ENCODE results near the gene REPIN1. TPM values are rescaled to one million over a fixed set of nuclear protein-coding genes. Genes with fewer than 3 reads are reported as not detected.

The REPIN1 gene
- total RNA-seq, 4 donors from 2014 or later, result 28.9 to 75.4 (median 31.8) TPM

DNA sequence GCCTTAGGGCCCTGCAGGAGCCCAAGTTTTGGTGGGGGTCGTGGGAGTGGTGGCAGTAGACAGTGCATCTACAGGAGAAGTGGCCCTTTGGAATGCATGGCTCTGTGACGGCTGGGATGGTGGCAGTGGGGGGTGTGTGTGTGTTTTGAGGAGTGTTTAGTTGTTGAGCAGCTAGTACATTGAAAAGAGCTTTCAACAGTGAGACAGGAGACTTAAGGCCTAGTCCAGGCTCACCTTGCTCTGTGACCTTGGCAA is 37.6 kb downstream of the REPIN1 start:
- TF ChIP-seq, protein P1, sequence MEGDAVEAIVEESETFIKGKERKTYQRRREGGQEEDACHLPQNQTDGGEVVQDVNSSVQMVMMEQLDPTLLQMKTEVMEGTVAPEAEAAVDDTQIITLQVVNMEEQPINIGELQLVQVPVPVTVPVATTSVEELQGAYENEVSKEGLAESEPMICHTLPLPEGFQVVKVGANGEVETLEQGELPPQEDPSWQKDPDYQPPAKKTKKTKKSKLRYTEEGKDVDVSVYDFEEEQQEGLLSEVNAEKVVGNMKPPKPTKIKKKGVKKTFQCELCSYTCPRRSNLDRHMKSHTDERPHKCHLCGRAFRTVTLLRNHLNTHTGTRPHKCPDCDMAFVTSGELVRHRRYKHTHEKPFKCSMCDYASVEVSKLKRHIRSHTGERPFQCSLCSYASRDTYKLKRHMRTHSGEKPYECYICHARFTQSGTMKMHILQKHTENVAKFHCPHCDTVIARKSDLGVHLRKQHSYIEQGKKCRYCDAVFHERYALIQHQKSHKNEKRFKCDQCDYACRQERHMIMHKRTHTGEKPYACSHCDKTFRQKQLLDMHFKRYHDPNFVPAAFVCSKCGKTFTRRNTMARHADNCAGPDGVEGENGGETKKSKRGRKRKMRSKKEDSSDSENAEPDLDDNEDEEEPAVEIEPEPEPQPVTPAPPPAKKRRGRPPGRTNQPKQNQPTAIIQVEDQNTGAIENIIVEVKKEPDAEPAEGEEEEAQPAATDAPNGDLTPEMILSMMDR (IDR thresholded peaks at IDR 0.05; ENCODE audit: low read depth), result no peak

DNA sequence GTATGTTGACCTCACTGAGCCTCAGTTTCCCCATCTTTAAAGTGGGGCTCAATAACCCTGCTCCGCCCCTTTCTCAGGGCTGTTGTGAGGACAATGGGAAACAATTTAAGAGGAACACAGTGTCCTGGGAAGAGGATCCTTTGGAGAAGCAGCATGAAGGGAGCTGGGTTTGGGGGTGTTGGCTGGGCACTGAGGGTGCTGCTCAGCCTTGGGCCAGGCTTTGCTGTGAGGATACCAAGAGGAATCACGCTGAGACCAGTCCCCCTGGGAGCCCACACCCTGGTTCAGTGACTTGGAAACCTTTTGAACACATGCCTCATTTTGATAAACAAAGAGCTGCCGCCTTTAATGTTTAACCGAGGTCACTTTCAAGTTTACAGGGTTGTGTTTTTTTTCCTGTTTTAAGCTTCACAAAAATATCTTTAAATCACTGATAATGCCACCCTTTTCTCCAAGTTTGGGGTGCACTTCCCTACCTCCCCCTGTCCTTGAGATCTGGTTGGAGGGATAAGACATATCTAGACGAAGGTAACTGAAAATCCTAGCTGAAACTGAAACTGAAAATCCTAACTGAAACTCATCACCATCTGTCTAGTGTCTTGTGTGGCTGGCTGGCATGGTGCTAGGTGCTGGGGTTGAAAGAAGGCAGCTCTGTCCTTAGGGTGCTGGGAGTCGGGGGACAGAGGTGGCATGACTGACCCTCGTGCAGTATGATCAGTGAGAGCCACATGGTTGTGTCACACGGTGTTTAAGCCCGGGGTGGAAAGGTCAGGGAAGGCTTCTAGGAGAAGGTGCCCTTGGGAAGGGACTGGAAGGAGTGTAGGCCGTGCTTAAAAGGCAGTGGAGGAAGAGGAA is 38.2 kb downstream of the REPIN1 start:
- TF ChIP-seq, protein P1 (IDR thresholded peaks at IDR 0.05; ENCODE audit: low read depth), result no peak

DNA sequence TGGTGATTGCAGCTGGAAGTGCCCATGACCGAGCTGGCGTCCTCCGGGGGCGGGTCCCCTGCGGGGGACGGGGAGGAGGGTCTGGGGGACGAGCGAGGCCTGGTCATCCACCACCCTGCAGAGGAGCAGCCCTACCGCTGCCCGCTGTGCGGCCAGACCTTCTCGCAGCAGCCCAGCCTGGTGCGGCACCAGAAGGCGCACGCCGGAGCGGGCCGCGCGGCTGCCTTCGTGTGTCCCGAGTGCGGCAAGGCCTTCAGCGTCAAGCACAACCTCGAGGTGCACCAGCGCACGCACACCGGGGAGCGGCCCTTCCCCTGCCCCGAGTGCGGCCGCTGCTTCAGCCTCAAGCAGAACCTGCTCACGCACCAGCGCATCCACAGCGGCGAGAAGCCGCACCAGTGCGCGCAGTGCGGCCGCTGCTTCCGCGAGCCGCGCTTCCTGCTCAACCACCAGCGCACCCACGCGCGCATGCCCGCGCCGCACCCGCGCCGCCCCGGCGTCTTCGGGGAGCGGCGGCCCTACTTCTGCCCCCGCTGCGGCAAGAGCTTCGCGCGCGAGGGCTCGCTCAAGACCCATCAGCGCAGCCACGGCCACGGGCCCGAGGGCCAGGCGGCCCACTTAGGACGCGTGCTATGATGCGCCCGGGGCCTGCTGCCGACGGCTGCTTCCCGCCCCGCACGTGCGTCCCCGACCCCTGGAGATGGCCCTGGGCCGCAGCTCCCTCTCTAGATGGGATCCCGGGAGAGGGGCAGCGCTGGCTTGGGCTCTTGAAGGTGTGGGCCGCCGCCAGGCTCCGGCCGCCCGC is 39.2 kb downstream of the REPIN1 start:
- TF ChIP-seq, protein P1 (IDR thresholded peaks at IDR 0.05; ENCODE audit: low read depth), result no peak

DNA sequence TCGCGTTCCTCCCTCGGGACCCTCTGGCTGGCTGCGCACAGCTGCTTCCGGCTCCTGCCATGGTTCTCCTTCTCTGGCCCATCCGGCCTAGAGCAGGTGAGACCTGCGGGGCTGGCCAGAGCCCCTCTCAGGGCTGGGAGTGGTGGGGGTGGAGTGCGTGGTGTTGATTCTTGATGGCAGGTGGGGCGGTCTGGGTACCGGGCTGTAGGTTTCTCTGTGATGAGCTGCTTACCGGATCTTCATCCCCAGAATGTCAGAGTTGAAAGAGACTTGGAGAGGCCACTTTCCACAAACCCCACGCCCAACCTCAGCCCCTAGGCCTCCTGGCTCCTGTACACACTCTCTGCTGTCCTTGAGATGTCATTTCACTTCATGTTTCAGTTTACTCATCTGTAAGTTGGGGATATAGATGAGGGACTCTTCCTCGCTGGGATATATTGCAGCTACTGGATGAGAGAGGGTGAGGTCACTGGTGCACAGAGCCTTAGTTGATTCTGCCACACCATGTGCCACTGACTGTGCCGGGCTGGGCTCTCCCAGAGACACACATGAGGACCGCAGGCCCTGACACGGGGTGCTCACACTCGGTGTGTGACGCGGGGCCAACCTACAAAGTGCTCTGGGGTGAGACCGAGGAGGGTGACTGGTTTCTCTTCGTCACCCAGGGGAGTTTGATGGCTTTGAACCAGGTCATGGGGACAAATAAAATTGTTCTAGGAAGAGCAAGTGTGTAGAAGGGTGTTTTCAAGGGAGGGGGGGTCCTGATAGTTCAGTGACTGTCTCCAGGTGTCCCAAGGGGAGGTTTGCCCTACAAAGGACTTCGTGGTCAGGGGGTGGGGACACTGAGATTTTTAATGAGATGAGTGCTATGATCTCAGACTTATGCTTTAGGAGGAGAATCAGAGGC is 40.0 kb downstream of the REPIN1 start:
- TF ChIP-seq, protein P1 (IDR thresholded peaks at IDR 0.05; ENCODE audit: low read depth), result no peak

DNA sequence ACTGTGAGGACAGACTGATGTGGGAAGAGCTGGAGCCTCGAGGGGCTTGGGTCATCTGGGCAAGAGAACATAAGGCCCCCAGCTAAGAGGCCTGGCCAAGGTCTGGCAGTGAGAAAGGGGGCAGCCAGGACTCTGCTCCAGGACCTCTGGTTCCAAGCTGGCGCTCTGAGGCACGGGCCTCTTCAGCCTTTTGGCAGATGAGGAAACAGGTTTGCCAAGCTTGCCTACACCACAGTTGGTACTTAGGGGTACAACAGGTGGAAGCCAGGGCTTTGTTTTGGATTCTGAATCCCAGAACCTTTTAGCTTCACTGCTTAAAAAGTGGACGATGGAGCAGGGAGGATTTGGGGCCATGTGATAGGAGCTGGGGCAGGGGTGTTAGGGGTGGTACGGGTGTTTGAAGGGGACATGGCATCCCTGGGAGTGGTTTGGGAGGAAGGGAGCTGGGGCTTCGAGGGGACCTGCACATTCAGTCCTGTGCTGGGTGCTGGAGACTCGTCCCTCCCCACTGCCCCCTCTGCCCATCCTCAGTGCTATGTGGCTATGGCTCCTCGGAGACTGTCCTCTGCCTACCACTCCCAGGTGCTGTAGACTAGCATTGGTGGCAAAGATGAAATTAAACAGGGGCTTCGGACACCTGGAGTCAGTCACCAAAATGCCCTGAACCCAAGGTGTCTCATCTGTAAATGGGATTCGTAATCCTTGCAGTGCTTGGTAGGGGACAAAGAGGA is 40.8 kb downstream of the REPIN1 start:
- TF ChIP-seq, protein P1 (IDR thresholded peaks at IDR 0.05; ENCODE audit: low read depth), result no peak

DNA sequence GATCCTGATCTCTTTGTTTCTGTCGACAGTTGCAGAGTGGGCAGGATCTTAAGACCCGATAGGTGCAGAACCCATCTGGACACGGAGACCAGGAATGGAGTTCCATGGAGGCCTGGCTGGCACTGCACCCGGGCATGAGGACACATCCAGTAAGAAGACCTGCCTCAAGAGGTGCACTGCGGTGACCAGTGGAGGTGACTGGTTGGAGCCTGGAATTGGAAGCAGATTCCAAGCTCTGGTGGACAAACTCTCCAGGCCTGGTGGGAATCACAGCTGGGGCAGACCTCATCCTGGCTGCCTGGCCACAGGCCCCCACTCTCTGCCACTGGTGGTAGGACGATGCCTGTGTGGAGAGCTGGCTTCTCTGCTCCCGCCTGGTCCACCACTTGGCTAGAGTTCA is 41.5 kb downstream of the REPIN1 start:
- TF ChIP-seq, protein P1 (IDR thresholded peaks at IDR 0.05; ENCODE audit: low read depth), result no peak
